ENCODE measurements around the gene SERPINB3. TPM values are rescaled to one million over a fixed set of nuclear protein-coding genes. Genes with fewer than 3 reads are reported as not detected.

Gene SERPINB3
- total RNA-seq, 1 experiment from 2014 or later, result not detected

DNA sequence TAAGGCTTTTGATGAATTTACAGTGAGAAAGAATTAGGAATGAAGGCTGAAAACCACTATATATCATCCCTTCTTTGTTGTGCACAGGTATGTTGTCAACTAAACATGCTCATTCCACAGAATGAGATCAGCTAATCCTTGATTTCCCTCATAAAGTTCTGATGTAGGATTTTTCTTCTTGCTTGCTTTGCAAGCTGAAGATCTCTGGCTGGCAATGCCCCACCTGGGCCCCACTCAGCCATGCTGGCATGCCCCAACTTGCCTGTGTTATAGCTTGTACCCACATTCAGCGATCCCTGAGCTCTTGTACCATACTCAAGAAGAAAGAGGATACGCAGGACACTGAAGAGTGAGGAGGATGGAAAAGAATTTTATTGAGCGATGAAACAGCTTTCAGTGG, 23.0 kb upstream of the SERPINB3 start:
- H3K27me3 ChIP-seq (ENCODE audit: insufficient read depth, low read depth), result no peaks in the 10 kb centered on the region
- intact Hi-C loops (cut with micrococcal nuclease; ENCODE audit: unreplicated experiment), result no loop called here
- no peak overlapping the region for H3K4me3 ChIP-seq
- no peaks in the 10 kb centered on the region for H3K36me3 ChIP-seq (ENCODE audit: low read depth)
- H3K27ac ChIP-seq, result no peak overlapping the region
- H4K20me1 ChIP-seq (ENCODE audit: insufficient read depth), result no peaks in the 10 kb centered on the region
- no peaks in the 10 kb centered on the region for H3K9me2 ChIP-seq (ENCODE audit: insufficient read depth)
- ChIA-PET CTCF (no interaction called here), POLR2A (ENCODE audit: unreplicated experiment) (interaction anchor here (0.8 kb wide), 1 partner anchor 115 kb away, joined by 3 read pairs; no protein-coding TSS in a partner anchor)
- DNase-seq, result no peak
- peaks cover 44% of the 10 kb centered on the region for H3K4me1 ChIP-seq (replicated peaks; ENCODE audit: insufficient read depth)
- no peak for TF ChIP-seq EZH2 (IDR thresholded peaks at IDR 0.05; ENCODE audit: low read depth)
- TF ChIP-seq, protein P1, sequence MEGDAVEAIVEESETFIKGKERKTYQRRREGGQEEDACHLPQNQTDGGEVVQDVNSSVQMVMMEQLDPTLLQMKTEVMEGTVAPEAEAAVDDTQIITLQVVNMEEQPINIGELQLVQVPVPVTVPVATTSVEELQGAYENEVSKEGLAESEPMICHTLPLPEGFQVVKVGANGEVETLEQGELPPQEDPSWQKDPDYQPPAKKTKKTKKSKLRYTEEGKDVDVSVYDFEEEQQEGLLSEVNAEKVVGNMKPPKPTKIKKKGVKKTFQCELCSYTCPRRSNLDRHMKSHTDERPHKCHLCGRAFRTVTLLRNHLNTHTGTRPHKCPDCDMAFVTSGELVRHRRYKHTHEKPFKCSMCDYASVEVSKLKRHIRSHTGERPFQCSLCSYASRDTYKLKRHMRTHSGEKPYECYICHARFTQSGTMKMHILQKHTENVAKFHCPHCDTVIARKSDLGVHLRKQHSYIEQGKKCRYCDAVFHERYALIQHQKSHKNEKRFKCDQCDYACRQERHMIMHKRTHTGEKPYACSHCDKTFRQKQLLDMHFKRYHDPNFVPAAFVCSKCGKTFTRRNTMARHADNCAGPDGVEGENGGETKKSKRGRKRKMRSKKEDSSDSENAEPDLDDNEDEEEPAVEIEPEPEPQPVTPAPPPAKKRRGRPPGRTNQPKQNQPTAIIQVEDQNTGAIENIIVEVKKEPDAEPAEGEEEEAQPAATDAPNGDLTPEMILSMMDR (conservative IDR thresholded peaks at IDR 0.05), result no peak
- no peaks in the 10 kb centered on the region for H3K79me2 ChIP-seq (ENCODE audit: low read depth)
- H2AFZ ChIP-seq, result no peak overlapping the region
- peaks cover 4% of the 10 kb centered on the region; the same call in 1 of the 2 replicates for H3K9me3 ChIP-seq (ENCODE audit: insufficient read depth, low read depth)
- BruUV-seq (replicated peaks), result no TSS peak
- peaks cover 15% of the 10 kb centered on the region for H3F3A ChIP-seq (ENCODE audit: insufficient read depth, low read depth)
- no peak overlapping the region for H3K4me2 ChIP-seq

GRCh38 chr18:63683890-63684289, 22.2 kb upstream of the SERPINB3 start:
- ChIA-PET POLR2A (ENCODE audit: unreplicated experiment) (no interaction called here), CTCF (interaction anchor here (1.8 kb wide), 1 partner anchor 58 kb away, joined by 5 read pairs; no protein-coding TSS in a partner anchor)
- no TSS peak for BruUV-seq (replicated peaks)
- no peaks in the 10 kb centered on the region for H3K27me3 ChIP-seq (ENCODE audit: insufficient read depth, low read depth)
- intact Hi-C loops (cut with micrococcal nuclease; ENCODE audit: unreplicated experiment), result loop anchor here (2.0 kb wide), 1 partner anchor 47 kb away; no protein-coding TSS in a partner anchor
- no peak overlapping the region for H2AFZ ChIP-seq
- H3K36me3 ChIP-seq (ENCODE audit: low read depth), result no peaks in the 10 kb centered on the region
- H4K20me1 ChIP-seq (ENCODE audit: insufficient read depth), result no peaks in the 10 kb centered on the region
- H3K9me2 ChIP-seq (ENCODE audit: insufficient read depth), result no peaks in the 10 kb centered on the region
- TF ChIP-seq, protein P1 (conservative IDR thresholded peaks at IDR 0.05), result no peak
- no peak for TF ChIP-seq EZH2 (IDR thresholded peaks at IDR 0.05; ENCODE audit: low read depth)
- peaks cover 37% of the 10 kb centered on the region for H3K4me1 ChIP-seq (replicated peaks; ENCODE audit: insufficient read depth)
- H3K4me2 ChIP-seq, result peak overlapping the region; percentile 39; the same call in 1 of the 2 replicates
- H3K79me2 ChIP-seq (ENCODE audit: low read depth), result no peaks in the 10 kb centered on the region
- peaks cover 4% of the 10 kb centered on the region; the same call in 1 of the 2 replicates for H3K9me3 ChIP-seq (ENCODE audit: insufficient read depth, low read depth)
- H3F3A ChIP-seq (ENCODE audit: insufficient read depth, low read depth), result peaks cover 15% of the 10 kb centered on the region
- DNase-seq, result no peak
- H3K27ac ChIP-seq, result peak overlapping the region; percentile 98
- H3K4me3 ChIP-seq, result no peak overlapping the region

DNA sequence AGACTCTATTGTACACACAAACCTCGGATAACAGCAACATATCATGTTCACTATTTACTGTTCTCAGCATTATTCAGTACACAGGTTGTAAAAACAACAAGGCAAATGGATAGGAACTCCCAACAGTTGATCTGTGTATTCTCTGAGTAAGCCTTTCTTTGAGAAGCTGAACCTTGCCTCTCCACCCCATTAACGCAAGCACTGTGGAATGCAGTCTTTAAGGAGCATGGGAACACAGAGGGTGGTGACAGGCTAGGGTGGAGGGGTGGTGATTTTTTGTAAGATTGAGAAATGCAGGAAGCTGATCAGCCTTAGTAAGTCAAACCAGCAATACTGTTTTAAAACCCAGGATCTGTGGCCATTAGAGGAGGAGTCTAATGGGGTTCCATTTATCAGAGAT, 21.5 kb upstream of the SERPINB3 start:
- CTCF ChIA-PET, result interaction anchor here (1.8 kb wide), 1 partner anchor 58 kb away, joined by 5 read pairs; no protein-coding TSS in a partner anchor
- Histone ChIP-seq H2AFZ (peak overlapping the region; percentile 6), H3K4me3 (peak overlapping the region; percentile 38; the same call in 1 of the 2 replicates), H3K79me2 (ENCODE audit: low read depth) (no peaks in the 10 kb centered on the region), H3K27me3 (ENCODE audit: insufficient read depth, low read depth) (no peaks in the 10 kb centered on the region), H3K9me3 (ENCODE audit: insufficient read depth, low read depth) (peaks cover 4% of the 10 kb centered on the region; the same call in 1 of the 2 replicates), H3K4me2 (peak overlapping the region; percentile 74), H3K9me2 (ENCODE audit: insufficient read depth) (no peaks in the 10 kb centered on the region), H3K4me1 (replicated peaks; ENCODE audit: insufficient read depth) (peaks cover 29% of the 10 kb centered on the region), H3K27ac (peak overlapping the region; percentile 98), H3K36me3 (ENCODE audit: low read depth) (no peaks in the 10 kb centered on the region), H3F3A (ENCODE audit: insufficient read depth, low read depth) (peaks cover 15% of the 10 kb centered on the region), H4K20me1 (ENCODE audit: insufficient read depth) (no peaks in the 10 kb centered on the region)
- BruUV-seq (replicated peaks), result no TSS peak
- DNase-seq, result peak; percentile 64 to 96
- TF ChIP-seq EZH2 (IDR thresholded peaks at IDR 0.05; ENCODE audit: low read depth), result no peak
- TF ChIP-seq, protein P1 (conservative IDR thresholded peaks at IDR 0.05), result no peak
- intact Hi-C loops (cut with micrococcal nuclease; ENCODE audit: unreplicated experiment), result loop anchor here (2.0 kb wide), 1 partner anchor 48 kb away; no protein-coding TSS in a partner anchor
- POLR2A ChIA-PET (ENCODE audit: unreplicated experiment), result interaction anchor here (0.6 kb wide), 1 partner anchor 48 kb away, joined by 5 read pairs; no protein-coding TSS in a partner anchor
